ENCODE results near the gene PDIA3. TPM values are rescaled to one million over a fixed set of nuclear protein-coding genes. Genes with fewer than 3 reads are reported as not detected.

Gene PDIA3
- total and polyA plus RNA-seq, 2 of the 13 experiments (the other 11 are each of a cell fraction or from before 2014, with no cell fraction given), result 238 to 433 TPM

GRCh38 chr15:43746245-43746902 lies at the start of gene PDIA3 (continued):
- TF ChIP-seq ZSCAN5A (CRISPR knock-in tag; IDR thresholded peaks at IDR 0.05; ENCODE audit: borderline replicate concordance) (0 out of 2 replicates have a peak, but pooled peaks have one; percentile 84), ZNF451 (CRISPR knock-in tag; IDR thresholded peaks at IDR 0.05) (peak; percentile 74; the same call in 1 of the 2 replicates), ZNF468 (CRISPR knock-in tag; IDR thresholded peaks at IDR 0.05) (peak; percentile 41; the same call in 1 of the 2 replicates), ZNF891 (CRISPR knock-in tag; IDR thresholded peaks at IDR 0.05) (peak; percentile 45; the same call in 1 of the 2 replicates), ZNF414 (CRISPR knock-in tag; IDR thresholded peaks at IDR 0.05) (peak; percentile 50; the same call in 1 of the 2 replicates), ZNF619 (CRISPR knock-in tag; IDR thresholded peaks at IDR 0.05) (peak; percentile 38; the same call in 1 of the 2 replicates), ATF4 (CRISPR knock-in tag; IDR thresholded peaks at IDR 0.05) (0 out of 4 replicates have a peak, but pooled peaks of 1 of the 2 experiments have one; percentile 39), CHCHD3 (CRISPR knock-in tag; IDR thresholded peaks at IDR 0.05) (0 out of 2 replicates have a peak, but pooled peaks have one; percentile 42)
- TF ChIP-seq, protein P1, sequence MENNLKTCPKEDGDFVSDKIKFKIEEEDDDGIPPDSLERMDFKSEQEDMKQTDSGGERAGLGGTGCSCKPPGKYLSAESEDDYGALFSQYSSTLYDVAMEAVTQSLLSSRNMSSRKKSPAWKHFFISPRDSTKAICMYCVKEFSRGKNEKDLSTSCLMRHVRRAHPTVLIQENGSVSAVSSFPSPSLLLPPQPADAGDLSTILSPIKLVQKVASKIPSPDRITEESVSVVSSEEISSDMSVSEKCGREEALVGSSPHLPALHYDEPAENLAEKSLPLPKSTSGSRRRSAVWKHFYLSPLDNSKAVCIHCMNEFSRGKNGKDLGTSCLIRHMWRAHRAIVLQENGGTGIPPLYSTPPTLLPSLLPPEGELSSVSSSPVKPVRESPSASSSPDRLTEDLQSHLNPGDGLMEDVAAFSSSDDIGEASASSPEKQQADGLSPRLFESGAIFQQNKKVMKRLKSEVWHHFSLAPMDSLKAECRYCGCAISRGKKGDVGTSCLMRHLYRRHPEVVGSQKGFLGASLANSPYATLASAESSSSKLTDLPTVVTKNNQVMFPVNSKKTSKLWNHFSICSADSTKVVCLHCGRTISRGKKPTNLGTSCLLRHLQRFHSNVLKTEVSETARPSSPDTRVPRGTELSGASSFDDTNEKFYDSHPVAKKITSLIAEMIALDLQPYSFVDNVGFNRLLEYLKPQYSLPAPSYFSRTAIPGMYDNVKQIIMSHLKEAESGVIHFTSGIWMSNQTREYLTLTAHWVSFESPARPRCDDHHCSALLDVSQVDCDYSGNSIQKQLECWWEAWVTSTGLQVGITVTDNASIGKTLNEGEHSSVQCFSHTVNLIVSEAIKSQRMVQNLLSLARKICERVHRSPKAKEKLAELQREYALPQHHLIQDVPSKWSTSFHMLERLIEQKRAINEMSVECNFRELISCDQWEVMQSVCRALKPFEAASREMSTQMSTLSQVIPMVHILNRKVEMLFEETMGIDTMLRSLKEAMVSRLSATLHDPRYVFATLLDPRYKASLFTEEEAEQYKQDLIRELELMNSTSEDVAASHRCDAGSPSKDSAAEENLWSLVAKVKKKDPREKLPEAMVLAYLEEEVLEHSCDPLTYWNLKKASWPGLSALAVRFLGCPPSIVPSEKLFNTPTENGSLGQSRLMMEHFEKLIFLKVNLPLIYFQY (CRISPR knock-in tag; IDR thresholded peaks at IDR 0.05; ENCODE audit: borderline replicate concordance), result peak; percentile 90; the same call in 1 of the 2 replicates
- TF ChIP-seq, protein P2, sequence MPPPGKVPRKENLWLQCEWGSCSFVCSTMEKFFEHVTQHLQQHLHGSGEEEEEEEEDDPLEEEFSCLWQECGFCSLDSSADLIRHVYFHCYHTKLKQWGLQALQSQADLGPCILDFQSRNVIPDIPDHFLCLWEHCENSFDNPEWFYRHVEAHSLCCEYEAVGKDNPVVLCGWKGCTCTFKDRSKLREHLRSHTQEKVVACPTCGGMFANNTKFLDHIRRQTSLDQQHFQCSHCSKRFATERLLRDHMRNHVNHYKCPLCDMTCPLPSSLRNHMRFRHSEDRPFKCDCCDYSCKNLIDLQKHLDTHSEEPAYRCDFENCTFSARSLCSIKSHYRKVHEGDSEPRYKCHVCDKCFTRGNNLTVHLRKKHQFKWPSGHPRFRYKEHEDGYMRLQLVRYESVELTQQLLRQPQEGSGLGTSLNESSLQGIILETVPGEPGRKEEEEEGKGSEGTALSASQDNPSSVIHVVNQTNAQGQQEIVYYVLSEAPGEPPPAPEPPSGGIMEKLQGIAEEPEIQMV (CRISPR knock-in tag; IDR thresholded peaks at IDR 0.05; ENCODE audit: low read depth), result peak; percentile 96
- TF ChIP-seq, protein P3, sequence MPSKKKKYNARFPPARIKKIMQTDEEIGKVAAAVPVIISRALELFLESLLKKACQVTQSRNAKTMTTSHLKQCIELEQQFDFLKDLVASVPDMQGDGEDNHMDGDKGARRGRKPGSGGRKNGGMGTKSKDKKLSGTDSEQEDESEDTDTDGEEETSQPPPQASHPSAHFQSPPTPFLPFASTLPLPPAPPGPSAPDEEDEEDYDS (CRISPR knock-in tag; IDR thresholded peaks at IDR 0.05), result peak; percentile 95
- TF ChIP-seq, protein P4, sequence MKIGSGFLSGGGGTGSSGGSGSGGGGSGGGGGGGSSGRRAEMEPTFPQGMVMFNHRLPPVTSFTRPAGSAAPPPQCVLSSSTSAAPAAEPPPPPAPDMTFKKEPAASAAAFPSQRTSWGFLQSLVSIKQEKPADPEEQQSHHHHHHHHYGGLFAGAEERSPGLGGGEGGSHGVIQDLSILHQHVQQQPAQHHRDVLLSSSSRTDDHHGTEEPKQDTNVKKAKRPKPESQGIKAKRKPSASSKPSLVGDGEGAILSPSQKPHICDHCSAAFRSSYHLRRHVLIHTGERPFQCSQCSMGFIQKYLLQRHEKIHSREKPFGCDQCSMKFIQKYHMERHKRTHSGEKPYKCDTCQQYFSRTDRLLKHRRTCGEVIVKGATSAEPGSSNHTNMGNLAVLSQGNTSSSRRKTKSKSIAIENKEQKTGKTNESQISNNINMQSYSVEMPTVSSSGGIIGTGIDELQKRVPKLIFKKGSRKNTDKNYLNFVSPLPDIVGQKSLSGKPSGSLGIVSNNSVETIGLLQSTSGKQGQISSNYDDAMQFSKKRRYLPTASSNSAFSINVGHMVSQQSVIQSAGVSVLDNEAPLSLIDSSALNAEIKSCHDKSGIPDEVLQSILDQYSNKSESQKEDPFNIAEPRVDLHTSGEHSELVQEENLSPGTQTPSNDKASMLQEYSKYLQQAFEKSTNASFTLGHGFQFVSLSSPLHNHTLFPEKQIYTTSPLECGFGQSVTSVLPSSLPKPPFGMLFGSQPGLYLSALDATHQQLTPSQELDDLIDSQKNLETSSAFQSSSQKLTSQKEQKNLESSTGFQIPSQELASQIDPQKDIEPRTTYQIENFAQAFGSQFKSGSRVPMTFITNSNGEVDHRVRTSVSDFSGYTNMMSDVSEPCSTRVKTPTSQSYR (CRISPR knock-in tag; IDR thresholded peaks at IDR 0.05; ENCODE audit: borderline replicate concordance), result peak; percentile 89

Measured in HepG2 (cell line).